HEK293 (cell line): ENCODE measurements around the gene ARHGAP6.

Experiments
- CTCF ChIA-PET: fragments of 350-600 bp; formaldehyde crosslinking; extraction: SDS; loops from one replicate; lab custom pipeline; 2021; ENCODE audit warnings: antibody characterized with exemption; lab: Yijun Ruan, JAX
- POLR2A ChIA-PET: fragments of 300-600 bp; formaldehyde crosslinking; extraction: SDS; loops from one replicate; lab custom pipeline; 2020; ENCODE audit warnings: antibody characterized with exemption, inconsistent platforms; lab: Yijun Ruan, JAX
- H3K27ac ChIP-seq: fragments of 200-500 bp; sonication (Bioruptor generic); 2 replicates; pipeline ENCODE4 v1.5.1; 2014; ENCODE audit warnings: low read depth, low read length, control low read depth, inconsistent platforms; ENCODE audit errors: extremely low read depth
- H3K36me3 ChIP-seq, 2 experiments: fragments of 200-500 bp in 1 of 2; sonication (Bioruptor generic) in 1 of 2; 1 replicate in 1 of 2; 2 replicates in 1 of 2; pipeline ENCODE4 v1.5.1; 2014 to 2017; ENCODE audit warnings: inconsistent platforms in 2 of 2, low read length in 2 of 2; ENCODE audit not compliant: control insufficient read depth in 2 of 2, insufficient read depth in 1 of 2
- H3K4me1 ChIP-seq: fragments of 200-500 bp; sonication (Bioruptor generic); 2 replicates; pipeline ENCODE4 v1.5.1; 2014; ENCODE audit warnings: mild to moderate bottlenecking, low read length, inconsistent platforms; ENCODE audit not compliant: control insufficient read depth, insufficient read depth
- H3K4me3 ChIP-seq: 2 replicates; pipeline ENCODE4 v1.5.1; 2011; ENCODE audit warnings: low read depth, mild to moderate bottlenecking, control low read depth, low read length, moderate library complexity
- H3K9me3 ChIP-seq: fragments of 200-500 bp; sonication (Bioruptor generic); 2 replicates; pipeline ENCODE4 v1.5.1; 2014; ENCODE audit warnings: low read depth, low read length, inconsistent platforms; ENCODE audit not compliant: control insufficient read depth, insufficient read depth
- BCL11B ChIP-seq: fragments of 450-650 bp; formaldehyde crosslinking; IDR thresholded peaks from 2 replicates; pipeline ENCODE4 v1.5.1; 2016; ENCODE audit warnings: low read depth, missing biosample characterization, missing genetic modification characterization
- FEZF1 ChIP-seq: fragments of 450-650 bp; formaldehyde crosslinking; IDR thresholded peaks from 2 replicates; pipeline ENCODE4 v1.5.1; 2016; ENCODE audit warnings: missing biosample characterization, missing genetic modification characterization
- IKZF3 ChIP-seq: fragments of 450-650 bp; IDR thresholded peaks from 2 replicates; pipeline ENCODE4 v1.5.0; 2018; ENCODE audit warnings: missing biosample characterization, mild to moderate bottlenecking, missing genetic modification characterization, moderate library complexity
- OVOL3 ChIP-seq: fragments of 450-650 bp; formaldehyde crosslinking; IDR thresholded peaks from 2 replicates; pipeline ENCODE4 v1.5.1; 2016; ENCODE audit warnings: missing biosample characterization, missing genetic modification characterization
- PRDM1 ChIP-seq: fragments of 450-650 bp; formaldehyde crosslinking; IDR thresholded peaks from 2 replicates; pipeline ENCODE4; 2016; ENCODE audit warnings: missing biosample characterization, missing genetic modification characterization
- PRDM10 ChIP-seq: fragments of 450-650 bp; formaldehyde crosslinking; IDR thresholded peaks from 2 replicates; pipeline ENCODE4 v1.5.1; 2016; ENCODE audit warnings: missing biosample characterization, missing genetic modification characterization
- REPIN1 ChIP-seq: fragments of 450-650 bp; formaldehyde crosslinking; IDR thresholded peaks from 2 replicates; pipeline ENCODE4 v1.5.1; 2017; ENCODE audit warnings: missing biosample characterization, missing genetic modification characterization, low read depth
- ZBTB1 ChIP-seq: fragments of 450-650 bp; formaldehyde crosslinking; IDR thresholded peaks from 2 replicates; pipeline ENCODE4 v1.5.1; 2016; ENCODE audit warnings: missing biosample characterization, missing genetic modification characterization
- ZBTB17 ChIP-seq: fragments of 450-650 bp; formaldehyde crosslinking; IDR thresholded peaks from 2 replicates; pipeline ENCODE4 v1.5.1; 2016; ENCODE audit warnings: missing biosample characterization, missing genetic modification characterization
- ZBTB8A ChIP-seq: fragments of 450-650 bp; formaldehyde crosslinking; IDR thresholded peaks from 2 replicates; pipeline ENCODE4 v1.5.1; 2016; ENCODE audit warnings: missing biosample characterization, missing genetic modification characterization
- ZIC2 ChIP-seq: fragments of 450-650 bp; formaldehyde crosslinking; IDR thresholded peaks from 2 replicates; pipeline ENCODE4 v1.5.1; 2016; ENCODE audit warnings: missing biosample characterization, missing genetic modification characterization
- ZNF174 ChIP-seq: fragments of 450-650 bp; formaldehyde crosslinking; IDR thresholded peaks from 2 replicates; pipeline ENCODE4 v1.5.0; 2017; ENCODE audit warnings: missing biosample characterization, mild to moderate bottlenecking, missing genetic modification characterization
- ZNF175 ChIP-seq: fragments of 450-650 bp; formaldehyde crosslinking; IDR thresholded peaks from 2 replicates; pipeline ENCODE4 v1.5.1; 2016; ENCODE audit warnings: missing biosample characterization, missing genetic modification characterization
- ZNF214 ChIP-seq: fragments of 450-650 bp; formaldehyde crosslinking; IDR thresholded peaks from 2 replicates; pipeline ENCODE4 v1.5.1; 2017; ENCODE audit warnings: missing biosample characterization, mild to moderate bottlenecking, missing genetic modification characterization, borderline replicate concordance
- ZNF24 ChIP-seq: fragments of 450-650 bp; formaldehyde crosslinking; IDR thresholded peaks from 2 replicates; pipeline ENCODE4 v1.5.1; 2016; ENCODE audit warnings: missing biosample characterization, missing genetic modification characterization
- ZNF510 ChIP-seq: fragments of 450-650 bp; formaldehyde crosslinking; IDR thresholded peaks from 2 replicates; pipeline ENCODE4 v1.5.1; 2018; ENCODE audit warnings: mild to moderate bottlenecking, missing genetic modification characterization, missing biosample characterization; ENCODE audit not compliant: insufficient replicate concordance
- ZNF530 ChIP-seq: fragments of 450-650 bp; formaldehyde crosslinking; IDR thresholded peaks from 2 replicates; pipeline ENCODE4 v1.5.1; 2016; ENCODE audit warnings: low read depth, missing biosample characterization, missing genetic modification characterization
- ZNF623 ChIP-seq: fragments of 450-650 bp; formaldehyde crosslinking; IDR thresholded peaks from 2 replicates; pipeline ENCODE4 v1.5.1; 2016; ENCODE audit warnings: missing biosample characterization, missing genetic modification characterization
- ZNF629 ChIP-seq: fragments of 450-650 bp; formaldehyde crosslinking; IDR thresholded peaks from 2 replicates; pipeline ENCODE4 v1.5.1; 2017; ENCODE audit warnings: missing biosample characterization, missing genetic modification characterization
- ZNF639 ChIP-seq: fragments of 450-650 bp; formaldehyde crosslinking; IDR thresholded peaks from 2 replicates; pipeline ENCODE4 v1.5.1; 2016; ENCODE audit warnings: missing biosample characterization, missing genetic modification characterization
- ZNF660 ChIP-seq: fragments of 450-650 bp; IDR thresholded peaks from 2 replicates; pipeline ENCODE4 v1.5.1; 2018; ENCODE audit warnings: missing biosample characterization, mild to moderate bottlenecking, missing genetic modification characterization
- ZNF677 ChIP-seq: fragments of 450-650 bp; IDR thresholded peaks from 2 replicates; pipeline ENCODE4 v1.5.0; 2018; ENCODE audit warnings: missing biosample characterization, mild to moderate bottlenecking, missing genetic modification characterization, moderate library complexity
- ZNF704 ChIP-seq: fragments of 450-650 bp; formaldehyde crosslinking; IDR thresholded peaks from 2 replicates; pipeline ENCODE4 v1.5.1; 2016; ENCODE audit warnings: missing biosample characterization, missing genetic modification characterization
- ZNF707 ChIP-seq: fragments of 450-650 bp; formaldehyde crosslinking; IDR thresholded peaks from 2 replicates; pipeline ENCODE4 v1.5.1; 2016; ENCODE audit warnings: missing biosample characterization, missing genetic modification characterization
- ZNF837 ChIP-seq: fragments of 450-650 bp; formaldehyde crosslinking; IDR thresholded peaks from 2 replicates; pipeline ENCODE4 v1.5.1; 2016; ENCODE audit warnings: missing biosample characterization, missing genetic modification characterization
- TF ChIP-seq, protein P1 (sequence below): fragments of 450-650 bp; formaldehyde crosslinking; IDR thresholded peaks from 2 replicates; pipeline ENCODE4 v1.5.1; 2017; ENCODE audit warnings: missing biosample characterization, missing genetic modification characterization
- TF ChIP-seq, protein P2 (sequence below): fragments of 450-650 bp; formaldehyde crosslinking; IDR thresholded peaks from 2 replicates; pipeline ENCODE4 v1.5.1; 2017; ENCODE audit warnings: missing biosample characterization, mild to moderate bottlenecking, missing genetic modification characterization, moderate library complexity

ARHGAP6 gene

DNA sequence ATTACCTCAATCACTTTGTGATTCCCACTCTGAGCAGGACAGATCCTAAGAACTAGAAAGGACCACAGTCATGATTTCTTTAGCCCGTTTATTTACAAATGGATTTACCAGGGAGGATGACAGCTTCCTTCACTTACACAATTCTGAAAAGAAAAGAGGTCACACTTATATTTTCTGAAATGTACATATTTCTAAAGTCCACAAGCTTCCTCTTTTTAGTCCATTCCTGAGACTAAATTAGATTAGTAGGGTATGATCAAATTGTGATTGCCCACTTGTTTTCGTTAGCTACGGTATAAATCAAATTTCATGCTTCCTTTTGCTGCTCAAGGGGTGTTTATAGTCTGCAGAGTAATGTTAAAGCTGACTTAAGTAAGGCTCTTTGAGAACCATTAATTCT lies 380.1 kb downstream of the ARHGAP6 start (continued):
- TF ChIP-seq, protein P1, sequence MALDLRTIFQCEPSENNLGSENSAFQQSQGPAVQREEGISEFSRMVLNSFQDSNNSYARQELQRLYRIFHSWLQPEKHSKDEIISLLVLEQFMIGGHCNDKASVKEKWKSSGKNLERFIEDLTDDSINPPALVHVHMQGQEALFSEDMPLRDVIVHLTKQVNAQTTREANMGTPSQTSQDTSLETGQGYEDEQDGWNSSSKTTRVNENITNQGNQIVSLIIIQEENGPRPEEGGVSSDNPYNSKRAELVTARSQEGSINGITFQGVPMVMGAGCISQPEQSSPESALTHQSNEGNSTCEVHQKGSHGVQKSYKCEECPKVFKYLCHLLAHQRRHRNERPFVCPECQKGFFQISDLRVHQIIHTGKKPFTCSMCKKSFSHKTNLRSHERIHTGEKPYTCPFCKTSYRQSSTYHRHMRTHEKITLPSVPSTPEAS (tag by site-specific recombination): no peak
- TF ChIP-seq ZNF174 (tag by site-specific recombination) (no peak), ZNF629 (no peak), ZNF623 (tag by site-specific recombination) (no peak), ZNF530 (tag by site-specific recombination) (no peak), ZBTB8A (tag by site-specific recombination) (no peak), ZNF510 (tag by site-specific recombination) (no peak), IKZF3 (tag by site-specific recombination) (no peak)

DNA sequence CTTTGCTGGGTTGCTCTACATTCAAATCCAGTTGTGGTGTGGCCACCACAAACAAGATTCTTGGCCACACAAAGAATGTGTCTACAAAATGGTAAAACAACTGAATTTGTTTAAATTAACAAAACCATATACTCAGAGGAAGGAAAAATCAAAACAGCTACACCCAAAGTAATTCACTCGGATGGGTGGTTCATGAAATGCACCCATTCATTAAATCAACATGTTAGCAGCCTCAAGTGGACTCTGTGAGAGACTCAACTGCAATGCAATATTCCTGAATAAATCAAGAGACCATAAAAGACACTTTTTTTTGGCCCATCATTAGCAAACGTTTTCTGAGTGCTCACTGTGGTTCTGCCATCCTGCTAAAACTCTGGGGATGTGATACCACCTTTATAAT lies 383.7 kb downstream of the ARHGAP6 start:
- Histone ChIP-seq H3K4me3 (no peak overlapping the region), H3K27ac (no peak overlapping the region), H3K9me3 (no peaks in the 10 kb centered on the region), H3K36me3 (no peaks in the 10 kb centered on the region), H3K4me1 (no peaks in the 10 kb centered on the region)
- CTCF ChIA-PET: no interaction called here
- POLR2A ChIA-PET: no interaction called here
- TF ChIP-seq ZNF214 (no peak), ZNF677 (no peak), ZNF837 (tag by site-specific recombination) (no peak), FEZF1 (tag by site-specific recombination) (no peak), ZBTB1 (tag by site-specific recombination) (no peak), REPIN1 (no peak), ZBTB17 (no peak), ZNF707 (tag by site-specific recombination) (no peak), BCL11B (no peak), ZNF24 (tag by site-specific recombination) (no peak), ZIC2 (tag by site-specific recombination) (no peak), PRDM1 (tag by site-specific recombination) (no peak), ZNF660 (tag by site-specific recombination) (no peak), ZNF175 (tag by site-specific recombination) (no peak)
- TF ChIP-seq, protein P2, sequence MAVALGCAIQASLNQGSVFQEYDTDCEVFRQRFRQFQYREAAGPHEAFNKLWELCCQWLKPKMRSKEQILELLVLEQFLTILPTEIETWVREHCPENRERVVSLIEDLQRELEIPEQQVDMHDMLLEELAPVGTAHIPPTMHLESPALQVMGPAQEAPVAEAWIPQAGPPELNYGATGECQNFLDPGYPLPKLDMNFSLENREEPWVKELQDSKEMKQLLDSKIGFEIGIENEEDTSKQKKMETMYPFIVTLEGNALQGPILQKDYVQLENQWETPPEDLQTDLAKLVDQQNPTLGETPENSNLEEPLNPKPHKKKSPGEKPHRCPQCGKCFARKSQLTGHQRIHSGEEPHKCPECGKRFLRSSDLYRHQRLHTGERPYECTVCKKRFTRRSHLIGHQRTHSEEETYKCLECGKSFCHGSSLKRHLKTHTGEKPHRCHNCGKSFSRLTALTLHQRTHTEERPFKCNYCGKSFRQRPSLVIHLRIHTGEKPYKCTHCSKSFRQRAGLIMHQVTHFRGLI (tag by site-specific recombination): no peak

- no peak overlapping the region for H3K27ac ChIP-seq
- no peaks in the 10 kb centered on the region for H3K36me3 ChIP-seq
- H3K9me3 ChIP-seq: no peaks in the 10 kb centered on the region
- H3K4me3 ChIP-seq: no peak overlapping the region
- ChIA-PET POLR2A (no interaction called here), CTCF (no interaction called here)
- no peaks in the 10 kb centered on the region for H3K4me1 ChIP-seq
- TF ChIP-seq ZNF639 (tag by site-specific recombination) (no peak), PRDM10 (tag by site-specific recombination) (no peak), ZNF704 (no peak), OVOL3 (tag by site-specific recombination) (no peak)
Measured at GRCh38 chrX:11273544-11273943, 392.2 kb downstream of the ARHGAP6 start.
